OCI-LY7 (cell line): Measurements from ENCODE around the gene CELSR3. TPM values are rescaled to one million over a fixed set of nuclear protein-coding genes. Genes with fewer than 3 reads are reported as not detected.
A peak's percentile ranks its signal among the peaks of the same experiment; 100 is the strongest.

Source experiments
- BruUV-seq: library from RNA; stranded (reverse); fragments of 400-500 nt; replicated peaks from 2 replicates; lab custom pipeline; 2021; lab: Mats Ljungman, UMichigan
- CTCF ChIA-PET: fragments of 300-600 bp; sonication (Branson Sonifier 250); formaldehyde crosslinking; loops from one replicate; lab custom pipeline; 2022; ENCODE audit warnings: antibody characterized with exemption; ENCODE audit not compliant: unreplicated experiment; lab: Charles Lee
- POLR2A ChIA-PET: fragments of 300-600 bp; sonication (Branson Sonifier 250); formaldehyde crosslinking; loops from one replicate; lab custom pipeline; 2022; ENCODE audit warnings: antibody characterized with exemption; lab: Charles Lee
- DNase-seq: peaks from one replicate; pipeline ENCODE4 v3.0.0-alpha.2; 2015; ENCODE audit warnings: low spot score
- H2AFZ ChIP-seq: fragments of 200-600 bp; sonication (generic), shearing (Covaris generic); 2 replicates; pipeline ENCODE4 v1.6.1; 2014; ENCODE audit warnings: mild to moderate bottlenecking, antibody characterized with exemption, low read length, moderate library complexity
- H3K27ac ChIP-seq: fragments of 200-600 bp; sonication (generic); 2 replicates; pipeline ENCODE4 v1.5.1; 2014; ENCODE audit warnings: mixed run types, low read depth, mild to moderate bottlenecking, moderate library complexity, low read length, inconsistent platforms; ENCODE audit not compliant: poor library complexity, severe bottlenecking
- H3K36me3 ChIP-seq: fragments of 200-600 bp; sonication (generic); 2 replicates; pipeline ENCODE4 v1.6.1; 2014; ENCODE audit warnings: mild to moderate bottlenecking, antibody characterized with exemption, low read length, moderate library complexity, mixed read lengths; ENCODE audit not compliant: insufficient read depth
- H3K4me1 ChIP-seq: fragments of 200-600 bp; sonication (generic); 2 replicates; pipeline ENCODE4 v1.5.1; 2014; ENCODE audit warnings: mild to moderate bottlenecking, low read length; ENCODE audit not compliant: insufficient read depth, poor library complexity, severe bottlenecking
- H3K4me2 ChIP-seq: fragments of 200-600 bp; sonication (generic); 2 replicates; pipeline ENCODE4 v1.6.1; 2014; ENCODE audit warnings: mild to moderate bottlenecking, low read length
- H3K4me3 ChIP-seq: fragments of 200-600 bp; sonication (generic); 2 replicates; pipeline ENCODE4 v1.5.1; 2014; ENCODE audit warnings: mild to moderate bottlenecking, low read depth, low read length; ENCODE audit not compliant: poor library complexity, severe bottlenecking
- H3K79me2 ChIP-seq: fragments of 200-600 bp; sonication (generic); 2 replicates; pipeline ENCODE4 v1.6.1; 2016; ENCODE audit warnings: low read depth, mild to moderate bottlenecking, low read length, moderate library complexity, mixed read lengths; ENCODE audit not compliant: insufficient read depth
- H3K9me2 ChIP-seq: fragments of 200-600 bp; sonication (generic); 2 replicates; pipeline ENCODE4 v1.6.1; 2016; ENCODE audit warnings: mild to moderate bottlenecking, low read length, mixed read lengths; ENCODE audit not compliant: insufficient read depth
- H3K9me3 ChIP-seq: fragments of 200-600 bp; sonication (generic); 2 replicates; pipeline ENCODE4 v1.6.1; 2014; ENCODE audit warnings: mild to moderate bottlenecking, mixed run types, low read length, mixed read lengths
- H4K20me1 ChIP-seq: fragments of 200-600 bp; sonication (generic); 2 replicates; pipeline ENCODE4 v1.6.1; 2014; ENCODE audit warnings: mild to moderate bottlenecking, antibody characterized with exemption, low read length, moderate library complexity, mixed read lengths; ENCODE audit not compliant: insufficient read depth
- EZH2phosphoT487 ChIP-seq: fragments of 200-600 bp; sonication (generic); IDR thresholded peaks from 2 replicates; pipeline ENCODE4 v1.6.1; 2018; ENCODE audit warnings: low read depth, borderline replicate concordance, mild to moderate bottlenecking, mixed run types, antibody characterized with exemption, low read length, moderate library complexity, mixed read lengths
- intact Hi-C: fragments of 100-400 bp; cut with micrococcal nuclease; formaldehyde crosslinking; loops from one replicate; pipeline ENCODE4 v1.10.0; 2022; ENCODE audit not compliant: unreplicated experiment
- total RNA-seq, 2 experiments: library from RNA; depleted of rRNA in 1 of 2; stranded (reverse); fragments of >200 nt in 1 of 2; shearing (Covaris generic) in 1 of 2; gene quantifications; 2 replicates each; pipeline ENCODE4 v1.2.3, GENCODE V29; 2014 to 2022
- TF ChIP-seq, protein P1 (sequence below): fragments of 200-600 bp; sonication (generic); conservative IDR thresholded peaks from 2 replicates; pipeline ENCODE4 v1.5.1; 2014; ENCODE audit warnings: mild to moderate bottlenecking, antibody characterized with exemption, low read length, moderate library complexity, mixed read lengths

The CELSR3 gene
- total RNA-seq, 2 experiments from 2014 or later, result 3.0 to 9.1 TPM

DNA sequence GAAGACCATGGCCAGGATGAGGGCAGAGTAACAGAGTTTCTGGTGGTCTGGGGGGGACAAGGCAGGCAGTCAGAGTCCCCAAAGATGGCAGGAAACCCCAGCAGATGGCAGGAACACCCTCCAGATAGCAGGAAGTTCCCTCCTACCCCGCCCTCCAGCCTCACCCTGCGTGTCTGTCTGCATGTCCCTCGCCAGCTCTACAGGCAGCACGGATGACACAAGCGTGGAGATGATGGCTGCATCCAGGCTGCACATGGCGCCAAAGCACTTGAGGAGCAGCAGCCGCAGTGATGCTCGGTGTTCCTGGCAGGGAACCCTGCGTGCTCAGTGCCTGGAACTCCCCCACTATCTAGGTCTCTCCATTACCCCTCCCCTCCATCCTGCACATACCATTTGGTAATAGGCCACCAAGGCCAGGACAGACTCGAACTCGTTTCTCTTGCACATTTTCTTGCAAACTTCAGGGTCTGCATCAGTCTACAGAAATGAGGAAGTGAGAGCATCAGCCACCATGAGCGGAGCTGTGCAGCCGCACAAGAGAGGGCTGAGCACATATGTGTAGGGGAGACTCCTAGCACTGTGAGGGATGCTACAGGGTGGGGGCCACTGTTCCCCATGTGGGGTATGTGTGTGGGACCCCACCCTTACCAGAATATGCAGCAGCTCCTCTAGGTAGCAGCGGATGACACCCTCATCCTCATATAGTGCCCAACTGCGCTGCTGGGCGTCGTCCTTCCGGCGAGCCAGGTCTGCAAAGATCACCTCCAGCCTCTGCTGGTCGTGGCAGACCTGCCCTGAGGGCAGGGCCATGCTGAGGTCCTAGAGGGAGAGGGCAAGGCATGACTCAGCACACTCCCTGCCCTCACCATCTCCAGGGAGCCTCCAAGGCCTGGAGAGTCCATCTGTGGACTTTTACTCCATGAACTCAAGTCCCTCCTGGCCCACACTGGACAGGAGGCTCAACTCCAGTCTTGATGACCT, 17.0 kb upstream of the CELSR3 start:
- intact Hi-C loops, result no loop called here
- H3K4me1 ChIP-seq, result peaks cover 29% of the 10 kb centered on the region
- H3K4me2 ChIP-seq, result no peak overlapping the region

DNA sequence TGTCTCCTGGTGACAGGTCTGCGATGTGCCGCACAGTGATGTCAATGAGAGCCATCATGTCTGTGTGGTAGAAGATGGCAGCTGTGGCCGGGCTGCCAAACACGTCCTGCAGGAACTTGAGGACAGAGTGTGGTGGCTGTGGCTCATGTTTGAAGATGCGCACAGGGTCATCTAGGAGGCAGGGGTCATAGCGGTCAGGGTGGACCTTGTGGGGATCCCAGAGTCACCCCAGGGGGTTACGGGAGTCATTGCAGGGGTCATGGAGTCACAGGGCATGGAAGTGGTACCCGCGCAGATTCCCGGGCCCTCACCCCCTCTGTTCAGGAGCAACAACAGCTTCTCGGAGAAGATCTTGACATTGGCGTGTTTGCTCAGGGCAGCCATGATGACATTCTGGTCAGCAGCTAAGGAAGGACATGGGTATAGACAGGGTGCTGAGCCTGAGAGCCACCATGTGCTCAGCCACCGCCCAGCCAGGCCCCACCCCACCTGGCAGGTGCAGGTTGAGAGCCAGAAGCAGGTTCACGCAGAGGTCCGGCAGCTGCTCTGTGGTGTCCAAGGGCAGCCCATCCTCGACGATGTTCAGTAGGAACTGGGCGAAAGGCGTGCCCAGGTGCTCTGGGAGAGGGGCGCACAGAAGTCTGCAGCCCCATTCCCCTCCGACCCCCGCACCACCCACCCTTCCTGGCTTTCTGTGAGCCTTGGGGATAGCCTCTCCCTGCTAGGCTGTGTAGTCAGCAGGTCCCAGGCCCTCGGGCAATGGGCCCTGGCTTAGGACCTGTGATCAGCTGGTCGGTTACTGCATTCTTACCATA, 16.1 kb upstream of the CELSR3 start:
- ChIA-PET POLR2A (no interaction called here), CTCF (no interaction called here)
- no peak overlapping the region for H3K4me3 ChIP-seq
- no peak overlapping the region for H3K27ac ChIP-seq
- H2AFZ ChIP-seq, result no peak overlapping the region
- no TSS peak for BruUV-seq
- peaks cover 19% of the 10 kb centered on the region for H3K4me1 ChIP-seq
- TF ChIP-seq, protein P1, sequence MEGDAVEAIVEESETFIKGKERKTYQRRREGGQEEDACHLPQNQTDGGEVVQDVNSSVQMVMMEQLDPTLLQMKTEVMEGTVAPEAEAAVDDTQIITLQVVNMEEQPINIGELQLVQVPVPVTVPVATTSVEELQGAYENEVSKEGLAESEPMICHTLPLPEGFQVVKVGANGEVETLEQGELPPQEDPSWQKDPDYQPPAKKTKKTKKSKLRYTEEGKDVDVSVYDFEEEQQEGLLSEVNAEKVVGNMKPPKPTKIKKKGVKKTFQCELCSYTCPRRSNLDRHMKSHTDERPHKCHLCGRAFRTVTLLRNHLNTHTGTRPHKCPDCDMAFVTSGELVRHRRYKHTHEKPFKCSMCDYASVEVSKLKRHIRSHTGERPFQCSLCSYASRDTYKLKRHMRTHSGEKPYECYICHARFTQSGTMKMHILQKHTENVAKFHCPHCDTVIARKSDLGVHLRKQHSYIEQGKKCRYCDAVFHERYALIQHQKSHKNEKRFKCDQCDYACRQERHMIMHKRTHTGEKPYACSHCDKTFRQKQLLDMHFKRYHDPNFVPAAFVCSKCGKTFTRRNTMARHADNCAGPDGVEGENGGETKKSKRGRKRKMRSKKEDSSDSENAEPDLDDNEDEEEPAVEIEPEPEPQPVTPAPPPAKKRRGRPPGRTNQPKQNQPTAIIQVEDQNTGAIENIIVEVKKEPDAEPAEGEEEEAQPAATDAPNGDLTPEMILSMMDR, result no peak
- TF ChIP-seq EZH2phosphoT487, result no peak
- peaks cover 62% of the 10 kb centered on the region for H3K36me3 ChIP-seq
- no peak overlapping the region for H3K4me2 ChIP-seq
- DNase-seq, result no peak
- no peaks in the 10 kb centered on the region for H4K20me1 ChIP-seq
- H3K9me2 ChIP-seq, result no peaks in the 10 kb centered on the region
- intact Hi-C loops, result no loop called here
- H3K9me3 ChIP-seq, result no peaks in the 10 kb centered on the region
- no peaks in the 10 kb centered on the region; the same call in 1 of the 2 replicates for H3K79me2 ChIP-seq

More for the DNA sequence above, 17.0 kb upstream of the CELSR3 start:
- Histone ChIP-seq H2AFZ (no peak overlapping the region), H3K36me3 (peaks cover 57% of the 10 kb centered on the region), H3K9me2 (no peaks in the 10 kb centered on the region), H4K20me1 (no peaks in the 10 kb centered on the region), H3K4me3 (no peak overlapping the region), H3K27ac (no peak overlapping the region), H3K79me2 (peaks cover 6% of the 10 kb centered on the region; the same call in 1 of the 2 replicates), H3K9me3 (no peaks in the 10 kb centered on the region)
- CTCF ChIA-PET, result no interaction called here
- POLR2A ChIA-PET, result no interaction called here
- DNase-seq, result peak; percentile 64
- TF ChIP-seq, protein P1, result no peak
- TF ChIP-seq EZH2phosphoT487, result no peak
- BruUV-seq, result no TSS peak
